Measurements from ENCODE around the gene DSTN.

The DSTN gene

GRCh38 chr20:17640146-17640874 is 70.4 kb downstream of the DSTN start:
- no peak overlapping the region for H3K9ac ChIP-seq (ENCODE audit: low read length)
- peaks cover 13% of the 10 kb centered on the region for H3K36me3 ChIP-seq (ENCODE audit: control insufficient read depth, insufficient read depth, low read length)
- no peak overlapping the region for H2BK5ac ChIP-seq (ENCODE audit: low read length)
- no peak overlapping the region for H3K27ac ChIP-seq (ENCODE audit: low read depth, low read length)
- H3K4me2 ChIP-seq (ENCODE audit: low read length), result no peak overlapping the region
- WGBS (ENCODE audit: extremely low coverage, insufficient coverage, low lambda C conversion rate), result no CpG with 5 or more reads among the region's 12 CpGs
- H3K79me1 ChIP-seq (ENCODE audit: low read length), result peaks cover 46% of the 10 kb centered on the region
- no peaks in the 10 kb centered on the region for H3K27me3 ChIP-seq (ENCODE audit: insufficient read depth, low read length, poor library complexity)
- no peak overlapping the region for H4K8ac ChIP-seq (ENCODE audit: low read depth, low read length)
- H3K4me1 ChIP-seq (ENCODE audit: control insufficient read depth, low read depth, low read length), result no peaks in the 10 kb centered on the region
- no peak overlapping the region for H4K5ac ChIP-seq (ENCODE audit: low read length)
- no peak overlapping the region for H3K56ac ChIP-seq (ENCODE audit: low read length)
- H2BK120ac ChIP-seq (ENCODE audit: low read depth, low read length), result no peak overlapping the region
- no peak overlapping the region for H3K23ac ChIP-seq (ENCODE audit: low read length)
- no peak overlapping the region for H3K4ac ChIP-seq (ENCODE audit: low read depth, low read length)
- peaks cover 33% of the 10 kb centered on the region for H3K79me2 ChIP-seq (ENCODE audit: control insufficient read depth, insufficient read depth, low read length)
- no peak overlapping the region for H2BK15ac ChIP-seq (replicated peaks; ENCODE audit: low read depth)
- H3K18ac ChIP-seq (ENCODE audit: low read length), result no peak overlapping the region
- H3K4me3 ChIP-seq (ENCODE audit: low read length), result no peak overlapping the region
- H2AK5ac ChIP-seq (ENCODE audit: low read length), result no peak overlapping the region
- DNase-seq, result no peak

GRCh38 chr20:17640875-17641378 is 71.1 kb downstream of the DSTN start:
- H3K79me2 ChIP-seq (ENCODE audit: control insufficient read depth, insufficient read depth, low read length), result peaks cover 39% of the 10 kb centered on the region
- H3K36me3 ChIP-seq (ENCODE audit: control insufficient read depth, insufficient read depth, low read length), result peaks cover 7% of the 10 kb centered on the region
- no peak for DNase-seq
- no peak overlapping the region for H2BK15ac ChIP-seq (replicated peaks; ENCODE audit: low read depth)
- H3K4me3 ChIP-seq (ENCODE audit: low read length), result no peak overlapping the region
- H3K4ac ChIP-seq (ENCODE audit: low read depth, low read length), result no peak overlapping the region
- no peak overlapping the region for H3K27ac ChIP-seq (ENCODE audit: low read depth, low read length)
- no peak overlapping the region for H2BK5ac ChIP-seq (ENCODE audit: low read length)
- no peak overlapping the region for H3K4me2 ChIP-seq (ENCODE audit: low read length)
- no peak overlapping the region for H2AK5ac ChIP-seq (ENCODE audit: low read length)
- H3K56ac ChIP-seq (ENCODE audit: low read length), result no peak overlapping the region
- H3K27me3 ChIP-seq (ENCODE audit: insufficient read depth, low read length, poor library complexity), result no peaks in the 10 kb centered on the region
- H4K8ac ChIP-seq (ENCODE audit: low read depth, low read length), result no peak overlapping the region
- no peak overlapping the region for H4K5ac ChIP-seq (ENCODE audit: low read length)
- no peak overlapping the region for H3K9ac ChIP-seq (ENCODE audit: low read length)
- H3K79me1 ChIP-seq (ENCODE audit: low read length), result peaks cover 46% of the 10 kb centered on the region
- H2BK120ac ChIP-seq (ENCODE audit: low read depth, low read length), result no peak overlapping the region
- H3K18ac ChIP-seq (ENCODE audit: low read length), result no peak overlapping the region
- no CpG with 5 or more reads among the region's 14 CpGs for WGBS (ENCODE audit: extremely low coverage, insufficient coverage, low lambda C conversion rate)
- no peaks in the 10 kb centered on the region for H3K4me1 ChIP-seq (ENCODE audit: control insufficient read depth, low read depth, low read length)
- H3K23ac ChIP-seq (ENCODE audit: low read length), result no peak overlapping the region

GRCh38 chr20:17641520-17641964 is 71.7 kb downstream of the DSTN start:
- Histone ChIP-seq H3K23ac (ENCODE audit: low read length) (no peak overlapping the region), H2AK5ac (ENCODE audit: low read length) (no peak overlapping the region), H4K8ac (ENCODE audit: low read depth, low read length) (no peak overlapping the region), H3K18ac (ENCODE audit: low read length) (no peak overlapping the region), H3K27me3 (ENCODE audit: insufficient read depth, low read length, poor library complexity) (no peaks in the 10 kb centered on the region), H3K4me3 (ENCODE audit: low read length) (no peak overlapping the region), H3K79me2 (ENCODE audit: control insufficient read depth, insufficient read depth, low read length) (peaks cover 45% of the 10 kb centered on the region), H3K4me2 (ENCODE audit: low read length) (no peak overlapping the region), H2BK120ac (ENCODE audit: low read depth, low read length) (no peak overlapping the region), H4K5ac (ENCODE audit: low read length) (no peak overlapping the region), H3K27ac (ENCODE audit: low read depth, low read length) (no peak overlapping the region), H3K9ac (ENCODE audit: low read length) (no peak overlapping the region), H3K4me1 (ENCODE audit: control insufficient read depth, low read depth, low read length) (no peaks in the 10 kb centered on the region), H3K4ac (ENCODE audit: low read depth, low read length) (no peak overlapping the region), H3K36me3 (ENCODE audit: control insufficient read depth, insufficient read depth, low read length) (peaks cover 6% of the 10 kb centered on the region), H3K79me1 (ENCODE audit: low read length) (peaks cover 51% of the 10 kb centered on the region), H2BK15ac (replicated peaks; ENCODE audit: low read depth) (no peak overlapping the region), H3K56ac (ENCODE audit: low read length) (no peak overlapping the region), H2BK5ac (ENCODE audit: low read length) (no peak overlapping the region)
- DNase-seq, result no peak
- WGBS (ENCODE audit: extremely low coverage, insufficient coverage, low lambda C conversion rate), result no CpG with 5 or more reads among the region's 18 CpGs

GRCh38 chr20:17641993-17642392 is 72.1 kb downstream of the DSTN start:
- Histone ChIP-seq H3K36me3 (ENCODE audit: control insufficient read depth, insufficient read depth, low read length) (peaks cover 6% of the 10 kb centered on the region), H3K4me1 (ENCODE audit: control insufficient read depth, low read depth, low read length) (no peaks in the 10 kb centered on the region), H3K27ac (ENCODE audit: low read depth, low read length) (no peak overlapping the region), H3K79me2 (ENCODE audit: control insufficient read depth, insufficient read depth, low read length) (peaks cover 49% of the 10 kb centered on the region), H3K79me1 (ENCODE audit: low read length) (peaks cover 55% of the 10 kb centered on the region), H3K56ac (ENCODE audit: low read length) (no peak overlapping the region), H2BK5ac (ENCODE audit: low read length) (no peak overlapping the region), H3K23ac (ENCODE audit: low read length) (no peak overlapping the region), H2BK120ac (ENCODE audit: low read depth, low read length) (no peak overlapping the region), H3K27me3 (ENCODE audit: insufficient read depth, low read length, poor library complexity) (no peaks in the 10 kb centered on the region), H4K8ac (ENCODE audit: low read depth, low read length) (no peak overlapping the region), H2AK5ac (ENCODE audit: low read length) (no peak overlapping the region), H3K4me3 (ENCODE audit: low read length) (no peak overlapping the region), H3K4me2 (ENCODE audit: low read length) (no peak overlapping the region), H3K4ac (ENCODE audit: low read depth, low read length) (no peak overlapping the region), H2BK15ac (replicated peaks; ENCODE audit: low read depth) (no peak overlapping the region), H4K5ac (ENCODE audit: low read length) (no peak overlapping the region), H3K18ac (ENCODE audit: low read length) (no peak overlapping the region), H3K9ac (ENCODE audit: low read length) (no peak overlapping the region)
- WGBS (ENCODE audit: extremely low coverage, insufficient coverage, low lambda C conversion rate), result no CpG with 5 or more reads among the region's 11 CpGs
- no peak for DNase-seq

- H3K79me1 ChIP-seq (ENCODE audit: low read length), result peaks cover 55% of the 10 kb centered on the region
- no peak overlapping the region for H4K5ac ChIP-seq (ENCODE audit: low read length)
- H3K4ac ChIP-seq (ENCODE audit: low read depth, low read length), result no peak overlapping the region
- no peaks in the 10 kb centered on the region for H3K4me1 ChIP-seq (ENCODE audit: control insufficient read depth, low read depth, low read length)
- H3K4me2 ChIP-seq (ENCODE audit: low read length), result no peak overlapping the region
- DNase-seq, result no peak
- no peak overlapping the region for H2BK15ac ChIP-seq (replicated peaks; ENCODE audit: low read depth)
- H3K79me2 ChIP-seq (ENCODE audit: control insufficient read depth, insufficient read depth, low read length), result peaks cover 56% of the 10 kb centered on the region
- H3K27me3 ChIP-seq (ENCODE audit: insufficient read depth, low read length, poor library complexity), result no peaks in the 10 kb centered on the region
- H3K27ac ChIP-seq (ENCODE audit: low read depth, low read length), result no peak overlapping the region
- H3K23ac ChIP-seq (ENCODE audit: low read length), result no peak overlapping the region
- no peak overlapping the region for H3K56ac ChIP-seq (ENCODE audit: low read length)
- no peak overlapping the region for H2BK5ac ChIP-seq (ENCODE audit: low read length)
- WGBS (ENCODE audit: extremely low coverage, insufficient coverage, low lambda C conversion rate), result no CpG with 5 or more reads among the region's 19 CpGs
- H3K4me3 ChIP-seq (ENCODE audit: low read length), result no peak overlapping the region
- no peak overlapping the region for H2AK5ac ChIP-seq (ENCODE audit: low read length)
- H3K36me3 ChIP-seq (ENCODE audit: control insufficient read depth, insufficient read depth, low read length), result peaks cover 6% of the 10 kb centered on the region
- H4K8ac ChIP-seq (ENCODE audit: low read depth, low read length), result no peak overlapping the region
- H2BK120ac ChIP-seq (ENCODE audit: low read depth, low read length), result no peak overlapping the region
- no peak overlapping the region for H3K9ac ChIP-seq (ENCODE audit: low read length)
- no peak overlapping the region for H3K18ac ChIP-seq (ENCODE audit: low read length)
These were observed 72.8 kb downstream of the DSTN start for GRCh38 chr20:17642404-17643269.

Measured in mesendoderm (in vitro differentiated cells).